ENCODE measurements around the gene FGA. TPM values are rescaled to one million over a fixed set of nuclear protein-coding genes. Genes with fewer than 3 reads are reported as not detected.
A peak's percentile ranks its signal among the peaks of the same experiment; 100 is the strongest.

FGA gene
- polyA plus RNA-seq, 2 of the 4 experiments (the other 2 are of a cell fraction) = 10.2 to 130 TPM

DNA sequence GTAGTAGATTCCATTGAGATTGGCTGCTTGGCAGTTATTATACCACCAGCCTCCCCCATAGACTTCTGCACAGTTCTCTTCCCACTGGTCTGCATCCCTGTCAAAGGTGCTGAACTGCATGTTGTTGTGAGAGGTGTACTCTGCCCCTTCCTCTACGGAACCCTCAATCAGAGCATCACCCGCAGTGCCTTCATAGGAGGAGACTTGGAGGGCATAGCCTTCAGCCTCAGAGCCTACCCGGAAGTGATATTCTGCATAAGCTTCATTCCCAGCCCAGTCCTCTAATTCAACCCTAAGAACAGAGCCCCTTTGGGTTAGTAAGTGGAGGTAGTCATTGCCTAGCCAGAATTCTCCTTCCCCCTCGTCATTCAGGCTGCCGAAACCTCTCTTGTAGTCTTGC is 6.3 kb downstream of the FGA start:
- Histone ChIP-seq H3K4me3 (no peak overlapping the region), H3K9me3 (0 out of 3 replicates have a peak, but pooled peaks cover 6% of the 10 kb centered on the region), H3K4me2 (no peak overlapping the region), H3K4me1 (peaks cover 9% of the 10 kb centered on the region), H3K27ac (no peak overlapping the region)
- no peak for TF ChIP-seq NPAS2 (CRISPR knock-in tag; IDR thresholded peaks at IDR 0.05; ENCODE audit: borderline replicate concordance)
- no peak for TF ChIP-seq HOXB13 (CRISPR knock-in tag; IDR thresholded peaks at IDR 0.05; ENCODE audit: low read depth)
- no peak for TF ChIP-seq RAD21 (conservative IDR thresholded peaks at IDR 0.05 in 1 of 2, IDR thresholded peaks at IDR 0.05 in 1 of 2)
- TF ChIP-seq JUN (IDR thresholded peaks at IDR 0.05) = no peak
- TF ChIP-seq ESRRA (IDR thresholded peaks at IDR 0.05; ENCODE audit: borderline replicate concordance, low read length) = no peak
- ATAC-seq (peak in 1 of 2 experiments; percentile 39; a peak in 2 of 6 replicates), DNase-seq (ENCODE audit: low read depth in 1 of 2, low spot score in 1 of 2) (no peak), FAIRE-seq (no peak)
- 87% methylated on average over 5 of the region's 5 CpGs for WGBS (ENCODE audit: missing lambda C conversion rate)
- CTCF ChIA-PET = interaction anchor here (0.8 to 1.5 kb wide), 2 partner anchors 25 to 32 kb away, joined by 3 read pairs; no protein-coding TSS in a partner anchor
- POLR2A ChIA-PET = no interaction called here

GRCh38 chr4:154583677-154584076 is 6.9 kb downstream of the FGA start:
- Histone ChIP-seq H3K4me2 (no peak overlapping the region), H3K9me3 (0 out of 3 replicates have a peak, but pooled peaks cover 6% of the 10 kb centered on the region), H3K27ac (no peak overlapping the region), H3K4me1 (peaks cover 9% of the 10 kb centered on the region), H3K4me3 (no peak overlapping the region)
- DNase-seq (ENCODE audit: low read depth in 1 of 2, low spot score in 1 of 2) (no peak), ATAC-seq (no peak), FAIRE-seq (no peak)
- ChIA-PET POLR2A (no interaction called here), CTCF (no interaction called here)
- TF ChIP-seq TFCP2L1 (CRISPR knock-in tag; IDR thresholded peaks at IDR 0.05) (no peak), CBX2 (IDR thresholded peaks at IDR 0.05; ENCODE audit: borderline replicate concordance, low read depth) (no peak), EHF (CRISPR knock-in tag; IDR thresholded peaks at IDR 0.05) (no peak), KDM1A (IDR thresholded peaks at IDR 0.05; ENCODE audit: low read depth) (no peak), RFX5 (IDR thresholded peaks at IDR 0.05) (no peak), FOXS1 (CRISPR knock-in tag; IDR thresholded peaks at IDR 0.05) (no peak), ZNF302 (CRISPR knock-in tag; IDR thresholded peaks at IDR 0.05) (no peak), NFE2L2 (conservative IDR thresholded peaks at IDR 0.05; ENCODE audit: low read length) (no peak), MAFK (IDR thresholded peaks at IDR 0.05; ENCODE audit: partially characterized antibody) (no peak), ZSCAN20 (CRISPR knock-in tag; IDR thresholded peaks at IDR 0.05) (no peak), HOXA7 (CRISPR knock-in tag; IDR thresholded peaks at IDR 0.05) (no peak), PHF8 (IDR thresholded peaks at IDR 0.05; ENCODE audit: borderline replicate concordance, low read depth) (no peak), TP53 (CRISPR knock-in tag; IDR thresholded peaks at IDR 0.05) (no peak), PBX3 (IDR thresholded peaks at IDR 0.05) (no peak), HMGXB4 (CRISPR knock-in tag; IDR thresholded peaks at IDR 0.05; ENCODE audit: borderline replicate concordance) (no peak), CEBPB (IDR thresholded peaks at IDR 0.05) (no peak), CTCF (IDR thresholded peaks at IDR 0.05) (no peak)
- TF ChIP-seq, protein P1, sequence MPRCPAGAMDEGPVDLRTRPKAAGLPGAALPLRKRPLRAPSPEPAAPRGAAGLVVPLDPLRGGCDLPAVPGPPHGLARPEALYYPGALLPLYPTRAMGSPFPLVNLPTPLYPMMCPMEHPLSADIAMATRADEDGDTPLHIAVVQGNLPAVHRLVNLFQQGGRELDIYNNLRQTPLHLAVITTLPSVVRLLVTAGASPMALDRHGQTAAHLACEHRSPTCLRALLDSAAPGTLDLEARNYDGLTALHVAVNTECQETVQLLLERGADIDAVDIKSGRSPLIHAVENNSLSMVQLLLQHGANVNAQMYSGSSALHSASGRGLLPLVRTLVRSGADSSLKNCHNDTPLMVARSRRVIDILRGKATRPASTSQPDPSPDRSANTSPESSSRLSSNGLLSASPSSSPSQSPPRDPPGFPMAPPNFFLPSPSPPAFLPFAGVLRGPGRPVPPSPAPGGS (IDR thresholded peaks at IDR 0.05) = no peak
- TF ChIP-seq, protein P2, sequence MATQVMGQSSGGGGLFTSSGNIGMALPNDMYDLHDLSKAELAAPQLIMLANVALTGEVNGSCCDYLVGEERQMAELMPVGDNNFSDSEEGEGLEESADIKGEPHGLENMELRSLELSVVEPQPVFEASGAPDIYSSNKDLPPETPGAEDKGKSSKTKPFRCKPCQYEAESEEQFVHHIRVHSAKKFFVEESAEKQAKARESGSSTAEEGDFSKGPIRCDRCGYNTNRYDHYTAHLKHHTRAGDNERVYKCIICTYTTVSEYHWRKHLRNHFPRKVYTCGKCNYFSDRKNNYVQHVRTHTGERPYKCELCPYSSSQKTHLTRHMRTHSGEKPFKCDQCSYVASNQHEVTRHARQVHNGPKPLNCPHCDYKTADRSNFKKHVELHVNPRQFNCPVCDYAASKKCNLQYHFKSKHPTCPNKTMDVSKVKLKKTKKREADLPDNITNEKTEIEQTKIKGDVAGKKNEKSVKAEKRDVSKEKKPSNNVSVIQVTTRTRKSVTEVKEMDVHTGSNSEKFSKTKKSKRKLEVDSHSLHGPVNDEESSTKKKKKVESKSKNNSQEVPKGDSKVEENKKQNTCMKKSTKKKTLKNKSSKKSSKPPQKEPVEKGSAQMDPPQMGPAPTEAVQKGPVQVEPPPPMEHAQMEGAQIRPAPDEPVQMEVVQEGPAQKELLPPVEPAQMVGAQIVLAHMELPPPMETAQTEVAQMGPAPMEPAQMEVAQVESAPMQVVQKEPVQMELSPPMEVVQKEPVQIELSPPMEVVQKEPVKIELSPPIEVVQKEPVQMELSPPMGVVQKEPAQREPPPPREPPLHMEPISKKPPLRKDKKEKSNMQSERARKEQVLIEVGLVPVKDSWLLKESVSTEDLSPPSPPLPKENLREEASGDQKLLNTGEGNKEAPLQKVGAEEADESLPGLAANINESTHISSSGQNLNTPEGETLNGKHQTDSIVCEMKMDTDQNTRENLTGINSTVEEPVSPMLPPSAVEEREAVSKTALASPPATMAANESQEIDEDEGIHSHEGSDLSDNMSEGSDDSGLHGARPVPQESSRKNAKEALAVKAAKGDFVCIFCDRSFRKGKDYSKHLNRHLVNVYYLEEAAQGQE (IDR thresholded peaks at IDR 0.05) = no peak
